DMS 273 (cell line): ENCODE data around the gene CASP4.

Experiments used
- DNase-seq: peaks from one replicate; lab custom pipeline; 2025; ENCODE audit not compliant: unreplicated experiment; lab: John Stamatoyannopoulos, UW

CASP4 gene

DNA sequence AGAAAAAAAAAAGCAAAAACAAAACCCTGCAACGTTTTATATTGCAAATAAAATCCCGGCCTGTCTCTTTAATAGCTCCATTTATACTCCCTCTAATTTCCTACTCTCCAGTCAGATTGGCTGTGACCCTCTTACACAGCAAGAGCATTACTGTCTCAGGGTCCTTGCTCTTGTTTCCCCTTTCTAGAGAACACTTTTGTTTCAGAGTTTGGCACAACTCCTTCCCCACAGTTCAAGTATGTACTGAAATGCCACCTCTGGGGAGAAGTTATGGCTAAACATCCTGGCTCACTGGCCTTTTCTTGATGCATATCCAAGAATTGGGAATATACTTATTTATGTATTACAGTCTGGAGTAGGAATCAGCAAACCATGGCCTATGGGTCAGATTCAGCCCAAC lies 72.7 kb downstream of the CASP4 start:
- no peak for DNase-seq

DNA sequence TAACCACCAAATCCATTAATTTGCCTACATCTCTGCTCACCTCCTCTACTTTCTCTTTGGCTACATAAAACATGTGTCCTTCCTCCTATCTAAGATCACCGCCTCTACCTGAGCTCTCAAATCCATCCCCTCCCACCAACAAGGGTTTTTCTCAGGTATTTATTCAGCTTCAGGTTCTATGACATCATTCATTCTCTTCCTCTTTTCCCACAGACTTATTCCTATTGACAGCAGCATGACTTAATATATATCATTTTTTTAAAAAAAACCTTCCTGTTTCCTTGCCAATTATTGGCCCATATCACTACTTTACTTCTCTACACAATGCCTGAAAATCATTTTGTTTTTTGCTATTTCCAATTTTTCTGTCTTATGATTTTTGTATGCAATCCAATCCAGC lies 74.5 kb downstream of the CASP4 start:
- DNase-seq: no peak
